ENCODE results near the gene ATP10A.

The ATP10A gene

GRCh38 chr15:25683911-25684310 lies 179.2 kb downstream of the ATP10A start:
- Histone ChIP-seq H3K4me3 (ENCODE audit: low read depth, low read length) (no peak overlapping the region), H3K27ac (no peak overlapping the region), H3K27me3 (replicated peaks) (no peaks in the 10 kb centered on the region), H3K36me3 (replicated peaks) (no peaks in the 10 kb centered on the region)
- TF ChIP-seq CTCF (IDR thresholded peaks at IDR 0.05; ENCODE audit: low read depth, low read length, missing control alignments) = peak; percentile 8
- DNase-seq = no peak
- in situ Hi-C loops (cut with HindIII; ENCODE audit: low pct_ligation_motif_present, low sequenced_read_pairs) = no loop called here

- no peak for DNase-seq
- Histone ChIP-seq H3K27me3 (replicated peaks) (no peaks in the 10 kb centered on the region), H3K36me3 (replicated peaks) (no peaks in the 10 kb centered on the region), H3K4me3 (ENCODE audit: low read depth, low read length) (no peak overlapping the region), H3K27ac (no peak overlapping the region)
- in situ Hi-C loops (cut with HindIII; ENCODE audit: low pct_ligation_motif_present, low sequenced_read_pairs) = no loop called here
- no peak for TF ChIP-seq CTCF (IDR thresholded peaks at IDR 0.05; ENCODE audit: low read depth, low read length, missing control alignments)
Measured at GRCh38 chr15:25683415-25683814, 179.7 kb downstream of the ATP10A start.

- Histone ChIP-seq H3K36me3 (replicated peaks) (no peaks in the 10 kb centered on the region), H3K27ac (no peak overlapping the region), H3K27me3 (replicated peaks) (no peaks in the 10 kb centered on the region), H3K4me3 (ENCODE audit: low read depth, low read length) (no peak overlapping the region)
- no peak for DNase-seq
- no peak for TF ChIP-seq CTCF (IDR thresholded peaks at IDR 0.05; ENCODE audit: low read depth, low read length, missing control alignments)
- in situ Hi-C loops (cut with HindIII; ENCODE audit: low pct_ligation_motif_present, low sequenced_read_pairs) = no loop called here
Measured at GRCh38 chr15:25682340-25682739, 180.8 kb downstream of the ATP10A start.

GRCh38 chr15:25680686-25681025 lies 182.5 kb downstream of the ATP10A start:
- Histone ChIP-seq H3K27me3 (replicated peaks) (no peaks in the 10 kb centered on the region), H3K4me3 (ENCODE audit: low read depth, low read length) (no peak overlapping the region), H3K36me3 (replicated peaks) (no peaks in the 10 kb centered on the region), H3K27ac (no peak overlapping the region)
- DNase-seq = no peak
- no peak for TF ChIP-seq CTCF (IDR thresholded peaks at IDR 0.05; ENCODE audit: low read depth, low read length, missing control alignments)
- in situ Hi-C loops (cut with HindIII; ENCODE audit: low pct_ligation_motif_present, low sequenced_read_pairs) = no loop called here

GRCh38 chr15:25679964-25680685 lies 183.0 kb downstream of the ATP10A start:
- in situ Hi-C loops (cut with HindIII; ENCODE audit: low pct_ligation_motif_present, low sequenced_read_pairs) = no loop called here
- no peak for DNase-seq
- Histone ChIP-seq H3K36me3 (replicated peaks) (no peaks in the 10 kb centered on the region), H3K27ac (no peak overlapping the region), H3K27me3 (replicated peaks) (no peaks in the 10 kb centered on the region), H3K4me3 (ENCODE audit: low read depth, low read length) (no peak overlapping the region)
- TF ChIP-seq CTCF (IDR thresholded peaks at IDR 0.05; ENCODE audit: low read depth, low read length, missing control alignments) = no peak

GRCh38 chr15:25679492-25679891 lies 183.6 kb downstream of the ATP10A start:
- in situ Hi-C loops (cut with HindIII; ENCODE audit: low pct_ligation_motif_present, low sequenced_read_pairs) = no loop called here
- H3K36me3 ChIP-seq (replicated peaks) = no peaks in the 10 kb centered on the region
- no peak for TF ChIP-seq CTCF (IDR thresholded peaks at IDR 0.05; ENCODE audit: low read depth, low read length, missing control alignments)

More at GRCh38 chr15:25679492-25679891, 183.6 kb downstream of the ATP10A start:
- H3K4me3 ChIP-seq (ENCODE audit: low read depth, low read length) = no peak overlapping the region
- DNase-seq = no peak
- H3K27ac ChIP-seq = no peak overlapping the region
- no peaks in the 10 kb centered on the region for H3K27me3 ChIP-seq (replicated peaks)

Measured in brain microvascular endothelial cell (primary cell).